Left forelimb (tissue), 1 donor: Measurements from ENCODE around the gene SMARCC1.

ENCODE experiments used
- DNase-seq: peaks from one replicate; pipeline ENCODE4 v3.0.0-alpha.2; 2018; ENCODE audit warnings: low spot score

SMARCC1 gene

GRCh38 chr3:47701388-47701787 lies 80.3 kb downstream of the SMARCC1 start:
- DNase-seq = no peak

- DNase-seq = no peak
These were observed 89.5 kb downstream of the SMARCC1 start for GRCh38 chr3:47692158-47692557.

- DNase-seq = no peak
These were observed 93.2 kb downstream of the SMARCC1 start for GRCh38 chr3:47688488-47688887.

- no peak for DNase-seq
These were observed 96.7 kb downstream of the SMARCC1 start for GRCh38 chr3:47685037-47685436.

GRCh38 chr3:47681016-47681415 lies 100.7 kb downstream of the SMARCC1 start:
- no peak for DNase-seq

- no peak for DNase-seq
These were observed 103.0 kb downstream of the SMARCC1 start for GRCh38 chr3:47678446-47679338.

GRCh38 chr3:47669026-47669749 lies 112.5 kb downstream of the SMARCC1 start:
- no peak for DNase-seq

- DNase-seq = no peak
These were observed 115.6 kb downstream of the SMARCC1 start for GRCh38 chr3:47666118-47666517.

GRCh38 chr3:47664519-47664918 lies 117.2 kb downstream of the SMARCC1 start:
- DNase-seq = no peak

- no peak for DNase-seq
These were observed 118.0 kb downstream of the SMARCC1 start for GRCh38 chr3:47663630-47664240.

- DNase-seq = no peak
These were observed 120.5 kb downstream of the SMARCC1 start for GRCh38 chr3:47661121-47661752.

GRCh38 chr3:47658444-47658843 lies 123.2 kb downstream of the SMARCC1 start:
- DNase-seq = no peak

GRCh38 chr3:47652142-47652541 lies 129.6 kb downstream of the SMARCC1 start:
- no peak for DNase-seq

GRCh38 chr3:47650294-47650693 lies 131.4 kb downstream of the SMARCC1 start:
- DNase-seq = no peak

GRCh38 chr3:47647550-47647949 lies 134.1 kb downstream of the SMARCC1 start:
- DNase-seq = no peak

GRCh38 chr3:47646362-47646761 lies 135.3 kb downstream of the SMARCC1 start:
- no peak for DNase-seq

GRCh38 chr3:47645551-47645950 lies 136.1 kb downstream of the SMARCC1 start:
- no peak for DNase-seq

GRCh38 chr3:47643092-47643491 lies 138.6 kb downstream of the SMARCC1 start:
- DNase-seq = no peak

- no peak for DNase-seq
These were observed 140.0 kb downstream of the SMARCC1 start for GRCh38 chr3:47641739-47642138.

- no peak for DNase-seq
These were observed 144.8 kb downstream of the SMARCC1 start for GRCh38 chr3:47636921-47637320.

GRCh38 chr3:47636225-47636624 lies 145.5 kb downstream of the SMARCC1 start:
- DNase-seq = no peak

- no peak for DNase-seq
These were observed 146.2 kb downstream of the SMARCC1 start for GRCh38 chr3:47635536-47635935.
